Testis (tissue), 3 donors: ENCODE data around the gene FBXL15. TPM values are rescaled to one million over a fixed set of nuclear protein-coding genes. Genes with fewer than 3 reads are reported as not detected.
A peak's percentile ranks its signal among the peaks of the same experiment; 100 is the strongest.

ENCODE experiments used
- DNase-seq: peaks from one replicate; pipeline ENCODE4 v3.0.0-alpha.2; 2019
- H3K27ac ChIP-seq, 2 donors: fragments of 200-600 bp; sonication (generic); one replicate each; pipeline ENCODE4 v1.5.1; 2019
- H3K27me3 ChIP-seq: fragments of 200-600 bp; sonication (generic); one replicate; pipeline ENCODE4 v1.5.1; 2019
- H3K36me3 ChIP-seq: fragments of 200-600 bp; sonication (generic); one replicate; pipeline ENCODE4 v1.5.1; 2017; ENCODE audit warnings: low read depth; ENCODE audit errors: missing control alignments
- H3K4me1 ChIP-seq: fragments of 200-600 bp; sonication (generic); one replicate; pipeline ENCODE4 v1.5.1; 2019
- H3K4me3 ChIP-seq, 2 donors: fragments of 200-600 bp; sonication (generic); one replicate each; pipeline ENCODE4 v1.5.1; 2017 to 2019
- H3K9me3 ChIP-seq: fragments of 200-600 bp; sonication (generic); one replicate; pipeline ENCODE4 v1.5.1; 2017
- CTCF ChIP-seq, 3 experiments: fragments of 450-650 bp in 2 of 3; fragments of 200-600 bp in 1 of 3; sonication (generic) in 1 of 3; IDR thresholded peaks; one replicate each; pipeline ENCODE4 v1.5.1; 2016 to 2019; ENCODE audit warnings: antibody characterized with exemption in 3 of 3, mild to moderate bottlenecking in 2 of 3, moderate library complexity in 1 of 3
- POLR2A ChIP-seq: fragments of 450-650 bp; IDR thresholded peaks from one replicate; pipeline ENCODE4 v1.6.1; 2017; ENCODE audit warnings: antibody characterized with exemption, mild to moderate bottlenecking, moderate library complexity
- WGBS, 2 donors: methylation state at CpG; one replicate each; pipeline ENCODE4 v1.1.5; 2018; 5-methylcytosine and 5-hydroxymethylcytosine counted together
- intact Hi-C: fragments of 100-400 bp; cut with DNase I; formaldehyde crosslinking; loops from one replicate; pipeline ENCODE4 v1.15.1; 2023; ENCODE audit warnings: low total_unique reads
- polyA plus RNA-seq: library from polyadenylated mRNA; stranded (reverse); fragments of 350-450 nt; fragmentation: Illumina TruSeq; extraction: RNeasy Lipid Tissue Mini Kit (QIAGEN cat#74804); gene quantifications from one replicate; pipeline ENCODE4 v1.2.3, GENCODE V29; 2014; ENCODE audit warnings: low read depth, low replicate concordance; ENCODE audit not compliant: insufficient read depth
- total RNA-seq, 2 donors: library from RNA; depleted of rRNA; stranded (reverse); fragments of >200 nt; gene quantifications; one replicate each; pipeline ENCODE4 v1.2.3, GENCODE V29; 2016

Gene FBXL15
- total and polyA plus RNA-seq, 3 donors from 2014 or later = 9.2 to 32.2 (median 28.9) TPM

GRCh38 chr10:102435133-102435497 is 14.5 kb downstream of the FBXL15 start:
- H3K4me3 ChIP-seq = peak overlapping the region in 1 of 2 donors; percentile 31
- peaks cover 21% of the 10 kb centered on the region for H3K4me1 ChIP-seq
- H3K36me3 ChIP-seq = no peaks in the 10 kb centered on the region
- H3K27ac ChIP-seq = peak overlapping the region; percentile 31 to 59
- no peak for TF ChIP-seq POLR2A
- no peak for TF ChIP-seq CTCF (IDR thresholded peaks at IDR 0.05)
- intact Hi-C loops = no loop called here
- no peaks in the 10 kb centered on the region for H3K27me3 ChIP-seq
- H3K9me3 ChIP-seq = no peaks in the 10 kb centered on the region
- 23 to 24% methylated on average over 3 to 5 of the region's 5 CpGs for WGBS, 2 donors
- DNase-seq = no peak

- no peak for TF ChIP-seq CTCF (IDR thresholded peaks at IDR 0.05)
- TF ChIP-seq POLR2A = no peak
- DNase-seq = no peak
- H3K27me3 ChIP-seq = no peaks in the 10 kb centered on the region
- H3K36me3 ChIP-seq = no peaks in the 10 kb centered on the region
- H3K4me1 ChIP-seq = peaks cover 21% of the 10 kb centered on the region
- H3K9me3 ChIP-seq = no peaks in the 10 kb centered on the region
- intact Hi-C loops = no loop called here
- H3K27ac ChIP-seq = peak overlapping the region; percentile 31 to 59
- WGBS, 2 donors = 4 to 6% methylated on average over 10 to 12 of the region's 14 CpGs
- H3K4me3 ChIP-seq = peak overlapping the region in 1 of 2 donors; percentile 31
These were observed 15.0 kb downstream of the FBXL15 start for GRCh38 chr10:102435529-102436233.

GRCh38 chr10:102436312-102436711 is 15.7 kb downstream of the FBXL15 start:
- no peak overlapping the region for H3K27ac ChIP-seq
- no peak for TF ChIP-seq POLR2A
- TF ChIP-seq CTCF (IDR thresholded peaks at IDR 0.05) = no peak
- no peaks in the 10 kb centered on the region for H3K9me3 ChIP-seq
- intact Hi-C loops = no loop called here
- peaks cover 20% of the 10 kb centered on the region for H3K4me1 ChIP-seq
- no peaks in the 10 kb centered on the region for H3K36me3 ChIP-seq
- 58 to 63% methylated on average over 5 to 6 of the region's 6 CpGs for WGBS, 2 donors
- H3K4me3 ChIP-seq = no peak overlapping the region
- H3K27me3 ChIP-seq = no peaks in the 10 kb centered on the region
- no peak for DNase-seq

- no peak overlapping the region for H3K27ac ChIP-seq
- WGBS, 2 donors = 93% methylated on average over 3 of the region's 3 CpGs
- H3K36me3 ChIP-seq = no peaks in the 10 kb centered on the region
- intact Hi-C loops = no loop called here
- H3K4me1 ChIP-seq = peaks cover 15% of the 10 kb centered on the region
- DNase-seq = no peak
- no peaks in the 10 kb centered on the region for H3K9me3 ChIP-seq
- H3K27me3 ChIP-seq = no peaks in the 10 kb centered on the region
- no peak for TF ChIP-seq POLR2A
- TF ChIP-seq CTCF (IDR thresholded peaks at IDR 0.05) = no peak
- no peak overlapping the region for H3K4me3 ChIP-seq
These were observed 16.9 kb downstream of the FBXL15 start for GRCh38 chr10:102437515-102437914.

- 73 to 86% methylated on average over 1 of the region's 1 CpG for WGBS, 2 donors
- intact Hi-C loops = no loop called here
These were observed 17.7 kb downstream of the FBXL15 start for GRCh38 chr10:102438374-102438773.

More at GRCh38 chr10:102438374-102438773, 17.7 kb downstream of the FBXL15 start:
- Histone ChIP-seq H3K4me1 (peaks cover 15% of the 10 kb centered on the region), H3K4me3 (no peak overlapping the region), H3K27ac (no peak overlapping the region), H3K27me3 (no peaks in the 10 kb centered on the region), H3K9me3 (no peaks in the 10 kb centered on the region), H3K36me3 (no peaks in the 10 kb centered on the region)
- TF ChIP-seq CTCF (IDR thresholded peaks at IDR 0.05) (no peak), POLR2A (no peak)
- no peak for DNase-seq
